AG10803 (cell line): Measurements from ENCODE around the gene DUSP16.
"Not testable (repeated sequence)": the region's sequence is repeated elsewhere in the genome, so short reads cannot be mapped to it uniquely, and the experiment has no call there.

Experiments
- DNase-seq: peaks from one replicate; pipeline ENCODE4 v3.0.0; 2010; ENCODE audit warnings: low read depth
- H3K4me3 ChIP-seq: 2 replicates; pipeline ENCODE4 v1.5.1; 2011; ENCODE audit warnings: mild to moderate bottlenecking, low read length, control low read depth
- CTCF ChIP-seq: conservative IDR thresholded peaks from 2 replicates; pipeline ENCODE4 v1.5.1; 2011; ENCODE audit warnings: mild to moderate bottlenecking, low read length, control low read depth, inconsistent platforms

Gene DUSP16

GRCh38 chr12:12582193-12582881 is 19.7 kb upstream of the DUSP16 start:
- no peak for DNase-seq
- no peak for TF ChIP-seq CTCF
- no peak overlapping the region for H3K4me3 ChIP-seq

GRCh38 chr12:12580716-12581115 is 18.1 kb upstream of the DUSP16 start:
- not testable (repeated sequence) for DNase-seq, H3K4me3 ChIP-seq

GRCh38 chr12:12577786-12578185 is 15.1 kb upstream of the DUSP16 start:
- no peak for DNase-seq
- H3K4me3 ChIP-seq: no peak overlapping the region
- no peak for TF ChIP-seq CTCF

- no peak for TF ChIP-seq CTCF
- DNase-seq: no peak
- H3K4me3 ChIP-seq: no peak overlapping the region
These were observed 10.0 kb upstream of the DUSP16 start for GRCh38 chr12:12572659-12573058.

GRCh38 chr12:12565971-12566370 is 3.3 kb upstream of the DUSP16 start:
- not testable (repeated sequence) for DNase-seq, H3K4me3 ChIP-seq

GRCh38 chr12:12564911-12565310 is 2.2 kb upstream of the DUSP16 start:
- no peak for DNase-seq
- TF ChIP-seq CTCF: no peak
- H3K4me3 ChIP-seq: no peak overlapping the region

- peak; percentile 3 for DNase-seq
- H3K4me3 ChIP-seq: peak overlapping the region; percentile 87
- TF ChIP-seq CTCF: no peak
These were observed 746 bp upstream of the DUSP16 start for GRCh38 chr12:12563290-12563928.

GRCh38 chr12:12562016-12562483 is 613 bp downstream of the DUSP16 start:
- TF ChIP-seq CTCF: no peak
- H3K4me3 ChIP-seq: peak overlapping the region; percentile 87
- DNase-seq: peak; percentile 23
